WERI-Rb-1 (cell line): ENCODE data around the gene CALCA.

Experiments used
- DNase-seq: peaks from one replicate; pipeline ENCODE4 v3.0.0-alpha.2; 2020
- H3K27ac ChIP-seq: fragments of 250-450 bp; sonication (Bioruptor Pico); 2 replicates; pipeline ENCODE4 v1.5.1; 2020; ENCODE audit warnings: mild to moderate bottlenecking, moderate library complexity
- H3K27me3 ChIP-seq: fragments of 250-450 bp; sonication (Bioruptor Pico); 2 replicates; pipeline ENCODE4 v1.5.1; 2021; ENCODE audit warnings: mild to moderate bottlenecking, low read depth, moderate library complexity; ENCODE audit not compliant: insufficient read depth, severe bottlenecking
- H3K36me3 ChIP-seq: fragments of 250-450 bp; sonication (Bioruptor Pico); 2 replicates; pipeline ENCODE4 v1.5.1; 2020; ENCODE audit warnings: mild to moderate bottlenecking, moderate library complexity
- H3K4me3 ChIP-seq: 2 replicates; pipeline ENCODE4 v1.5.1; 2011; ENCODE audit warnings: low read depth, mild to moderate bottlenecking, control low read depth, low read length
- H3K9me3 ChIP-seq: fragments of 250-450 bp; sonication (Bioruptor Pico); 2 replicates; pipeline ENCODE4 v1.5.1; 2021; ENCODE audit warnings: mild to moderate bottlenecking, moderate library complexity; ENCODE audit not compliant: severe bottlenecking
- CTCF ChIP-seq: IDR thresholded peaks from 2 replicates; pipeline ENCODE4 v1.5.1; 2011; ENCODE audit warnings: low read depth, mild to moderate bottlenecking, control low read depth, inconsistent platforms, low read length

Gene CALCA

GRCh38 chr11:14954581-14954980 lies 17.6 kb downstream of the CALCA start:
- Histone ChIP-seq H3K27ac (no peak overlapping the region), H3K9me3 (no peaks in the 10 kb centered on the region), H3K27me3 (peaks cover 28% of the 10 kb centered on the region), H3K36me3 (no peaks in the 10 kb centered on the region), H3K4me3 (no peak overlapping the region)
- DNase-seq = no peak
- no peak for TF ChIP-seq CTCF

DNA sequence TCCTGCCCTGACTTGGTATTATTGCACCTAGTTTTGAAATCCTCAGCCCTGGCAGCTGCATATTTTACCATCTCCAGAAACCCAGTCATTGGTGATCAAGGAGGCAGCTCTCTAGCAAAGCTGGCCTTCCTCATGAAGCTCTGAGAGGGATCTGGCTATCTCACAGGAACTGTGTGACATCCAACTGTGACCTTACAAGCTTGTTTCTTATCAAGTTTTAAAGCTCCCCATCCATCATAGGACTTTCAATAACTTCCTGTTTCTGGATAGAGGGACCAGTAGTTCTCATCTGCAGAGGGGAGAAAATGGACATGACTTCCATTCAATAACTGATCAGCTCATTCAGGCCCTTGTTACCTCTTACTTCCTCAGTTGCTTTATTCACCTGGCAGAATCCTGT lies 18.2 kb downstream of the CALCA start:
- Histone ChIP-seq H3K27ac (no peak overlapping the region), H3K9me3 (no peaks in the 10 kb centered on the region), H3K4me3 (no peak overlapping the region), H3K36me3 (no peaks in the 10 kb centered on the region), H3K27me3 (peaks cover 35% of the 10 kb centered on the region)
- no peak for DNase-seq
- no peak for TF ChIP-seq CTCF

- H3K27me3 ChIP-seq = peaks cover 50% of the 10 kb centered on the region
- no peaks in the 10 kb centered on the region for H3K9me3 ChIP-seq
- no peak overlapping the region for H3K27ac ChIP-seq
- no peak overlapping the region for H3K4me3 ChIP-seq
- TF ChIP-seq CTCF = no peak
- DNase-seq = no peak
- no peaks in the 10 kb centered on the region for H3K36me3 ChIP-seq
Measured at GRCh38 chr11:14949437-14950147, 22.6 kb downstream of the CALCA start.

- no peaks in the 10 kb centered on the region for H3K9me3 ChIP-seq
- H3K4me3 ChIP-seq = no peak overlapping the region
- H3K27ac ChIP-seq = no peak overlapping the region
- peaks cover 38% of the 10 kb centered on the region for H3K27me3 ChIP-seq
- no peaks in the 10 kb centered on the region for H3K36me3 ChIP-seq
- DNase-seq = no peak
- TF ChIP-seq CTCF = no peak
Measured at GRCh38 chr11:14942745-14943144, 29.4 kb downstream of the CALCA start.

DNA sequence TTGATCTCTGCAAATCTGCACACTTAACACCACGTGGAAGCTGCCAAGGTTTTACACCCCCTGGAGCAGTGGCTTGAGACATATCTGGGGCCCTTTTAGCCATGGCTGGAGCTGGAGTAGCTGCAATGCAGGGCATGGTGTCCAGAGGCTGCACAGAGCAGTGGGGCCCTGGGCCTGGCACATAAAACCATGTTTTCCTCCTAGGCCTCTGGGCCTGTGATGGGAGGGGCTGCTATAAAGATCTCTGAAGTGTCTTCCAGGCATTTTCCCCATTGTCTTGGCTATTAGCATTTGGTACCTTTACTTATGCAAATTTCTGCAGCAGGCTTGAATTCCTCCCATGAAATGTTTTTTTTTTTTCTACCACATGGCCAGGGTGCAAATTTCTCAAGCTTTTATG lies 33.2 kb downstream of the CALCA start:
- Histone ChIP-seq H3K9me3 (no peaks in the 10 kb centered on the region), H3K27me3 (peaks cover 33% of the 10 kb centered on the region), H3K27ac (no peak overlapping the region), H3K36me3 (no peaks in the 10 kb centered on the region), H3K4me3 (no peak overlapping the region)
- DNase-seq = no peak
- TF ChIP-seq CTCF = no peak
